Uterus (tissue), 2 donors: ENCODE results near the gene PAMR1.

Experiments
- POLR2A ChIP-seq, 2 donors: fragments of 450-650 bp; IDR thresholded peaks; one replicate each; pipeline ENCODE4 v1.6.1; 2016; ENCODE audit warnings: antibody characterized with exemption in 2 of 2, mild to moderate bottlenecking in 1 of 2, moderate library complexity in 1 of 2
- TF ChIP-seq, protein P1 (sequence below), 4 experiments: fragments of 200-600 bp in 2 of 4; fragments of 450-650 bp in 2 of 4; sonication (generic) in 2 of 4; IDR thresholded peaks; one replicate each; pipeline ENCODE4 v1.5.1; 2016 to 2019; ENCODE audit warnings: antibody characterized with exemption in 4 of 4, mild to moderate bottlenecking in 2 of 4, moderate library complexity in 1 of 4

DNA sequence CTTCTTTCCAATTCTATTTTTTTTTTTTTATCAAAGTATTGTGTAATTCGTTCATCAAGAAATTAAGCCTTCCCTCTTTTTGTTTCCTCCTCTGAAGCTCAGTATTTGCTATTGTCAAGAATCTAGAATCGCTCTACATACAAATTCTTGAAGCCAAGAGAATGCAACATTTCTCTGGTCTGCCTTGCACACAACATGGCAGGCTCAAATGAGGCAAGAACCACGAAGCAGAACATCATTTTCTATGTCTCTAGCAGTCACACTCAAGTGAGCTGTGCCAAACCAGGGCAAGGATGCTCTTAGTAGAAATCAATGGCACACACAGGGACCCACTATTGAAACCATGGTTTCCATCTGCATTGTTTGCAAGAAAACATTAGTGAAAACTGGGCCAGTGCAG, 59.4 kb downstream of the PAMR1 start:
- TF ChIP-seq, protein P1, sequence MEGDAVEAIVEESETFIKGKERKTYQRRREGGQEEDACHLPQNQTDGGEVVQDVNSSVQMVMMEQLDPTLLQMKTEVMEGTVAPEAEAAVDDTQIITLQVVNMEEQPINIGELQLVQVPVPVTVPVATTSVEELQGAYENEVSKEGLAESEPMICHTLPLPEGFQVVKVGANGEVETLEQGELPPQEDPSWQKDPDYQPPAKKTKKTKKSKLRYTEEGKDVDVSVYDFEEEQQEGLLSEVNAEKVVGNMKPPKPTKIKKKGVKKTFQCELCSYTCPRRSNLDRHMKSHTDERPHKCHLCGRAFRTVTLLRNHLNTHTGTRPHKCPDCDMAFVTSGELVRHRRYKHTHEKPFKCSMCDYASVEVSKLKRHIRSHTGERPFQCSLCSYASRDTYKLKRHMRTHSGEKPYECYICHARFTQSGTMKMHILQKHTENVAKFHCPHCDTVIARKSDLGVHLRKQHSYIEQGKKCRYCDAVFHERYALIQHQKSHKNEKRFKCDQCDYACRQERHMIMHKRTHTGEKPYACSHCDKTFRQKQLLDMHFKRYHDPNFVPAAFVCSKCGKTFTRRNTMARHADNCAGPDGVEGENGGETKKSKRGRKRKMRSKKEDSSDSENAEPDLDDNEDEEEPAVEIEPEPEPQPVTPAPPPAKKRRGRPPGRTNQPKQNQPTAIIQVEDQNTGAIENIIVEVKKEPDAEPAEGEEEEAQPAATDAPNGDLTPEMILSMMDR (IDR thresholded peaks at IDR 0.05), result no peak
- no peak for TF ChIP-seq POLR2A (IDR thresholded peaks at IDR 0.05)
